K562 (cell line): ENCODE measurements around the gene ZNF594. TPM values are rescaled to one million over a fixed set of nuclear protein-coding genes. Genes with fewer than 3 reads are reported as not detected.
"Not testable (repeated sequence)": the region's sequence is repeated elsewhere in the genome, so short reads cannot be mapped to it uniquely, and the experiment has no call there.

Experiments used
- ATAC-seq: fragments of 200-7000 bp; cut with Tn5 transposase; 3 replicates; pipeline ENCODE4 v1.9.1; 2020; ENCODE audit warnings: moderate library complexity
- BruUV-seq: library from RNA; stranded (reverse); fragments of 400-500 nt; replicated peaks from 2 replicates; lab custom pipeline; 2021; lab: Mats Ljungman, UMichigan
- CTCF ChIA-PET: fragments of 300-600 bp; formaldehyde crosslinking; extraction: SDS; loops from one replicate; lab custom pipeline; 2021; ENCODE audit warnings: low intra/inter-chr PET ratio; lab: Yijun Ruan, JAX
- POLR2A ChIA-PET: fragments of 300-600, 350-650 bp; sonication (Branson Sonifier 250); formaldehyde crosslinking; extraction: SDS; loops from one replicate; lab custom pipeline; 2021; ENCODE audit warnings: antibody characterized with exemption, inconsistent platforms; lab: Yijun Ruan, JAX
- DNase-seq, 4 experiments: peaks; one replicate each; pipeline versions ENCODE4 v3.0.0 to v3.0.0-alpha.2; 2011 to 2018; ENCODE audit warnings: low spot score in 3 of 4, mixed read lengths in 3 of 4; ENCODE audit errors: extremely low read depth in 1 of 4
- FAIRE-seq: peaks from 2 replicates; lab custom pipeline; 2011; peaks lifted over from hg19 to GRCh38; lab: Jason Lieb, UNC
- H2AFZ ChIP-seq: 2 replicates; pipeline ENCODE4 v1.6.0; 2011; ENCODE audit warnings: low read depth, low read length, control low read depth, inconsistent platforms
- H3K27ac ChIP-seq: fragments of 200-600 bp; 3 replicates; pipeline ENCODE4 v1.8.0; 2011; ENCODE audit warnings: low read depth, mild to moderate bottlenecking, control low read depth, inconsistent platforms, low read length, moderate library complexity, mixed read lengths; ENCODE audit errors: extremely low read depth
- H3K27me3 ChIP-seq, 2 experiments: fragments of 300-600 bp in 1 of 2; 2 replicates in 1 of 2; 3 replicates in 1 of 2; pipeline versions ENCODE4 v1.6.0 to v1.8.0; 2011; ENCODE audit warnings: inconsistent platforms in 2 of 2, low read length in 2 of 2, mild to moderate bottlenecking in 1 of 2, mixed read lengths in 1 of 2, moderate library complexity in 1 of 2; ENCODE audit not compliant: control insufficient read depth in 2 of 2, insufficient read depth in 2 of 2
- H3K36me3 ChIP-seq: fragments of 300-600 bp; 3 replicates; pipeline ENCODE4 v1.8.0; 2011; ENCODE audit warnings: mild to moderate bottlenecking, low read length, inconsistent platforms; ENCODE audit not compliant: control insufficient read depth, insufficient read depth
- H3K4me1 ChIP-seq, 2 experiments: fragments of 200-600 bp in 1 of 2; replicated peaks in 1 of 2; 2 replicates in 1 of 2; 3 replicates in 1 of 2; pipeline versions ENCODE4 v1.5.1 to v1.8.0; 2011; ENCODE audit warnings: inconsistent platforms in 2 of 2, low read length in 2 of 2, mild to moderate bottlenecking in 1 of 2, mixed read lengths in 1 of 2, moderate library complexity in 1 of 2; ENCODE audit not compliant: control insufficient read depth in 2 of 2, insufficient read depth in 2 of 2
- H3K4me2 ChIP-seq: 2 replicates; pipeline ENCODE4 v1.6.1; 2011; ENCODE audit warnings: low read length, control low read depth, inconsistent platforms, mixed read lengths; ENCODE audit not compliant: insufficient read depth
- H3K4me3 ChIP-seq: fragments of 200-600 bp; sonication (generic), shearing (Covaris generic); 2 replicates; pipeline ENCODE4 v1.5.1; 2016; ENCODE audit warnings: control low read depth, inconsistent platforms
- H3K79me2 ChIP-seq: fragments of 200-600 bp; 3 replicates; pipeline ENCODE4 v1.8.0; 2011; ENCODE audit warnings: low read length, inconsistent platforms; ENCODE audit not compliant: control insufficient read depth, insufficient read depth
- H3K9ac ChIP-seq, 2 experiments: 2 replicates each; pipeline versions ENCODE4 v1.6.0 to v1.6.1; 2011; ENCODE audit warnings: low read depth in 2 of 2, low read length in 2 of 2, control low read depth in 1 of 2, inconsistent platforms in 1 of 2, mild to moderate bottlenecking in 1 of 2, mixed read lengths in 1 of 2; ENCODE audit not compliant: insufficient read depth in 1 of 2
- H3K9me1 ChIP-seq: one replicate; pipeline ENCODE4 v1.6.0; 2011; ENCODE audit warnings: inconsistent platforms, mild to moderate bottlenecking, low read length, moderate library complexity; ENCODE audit not compliant: control insufficient read depth, insufficient read depth
- H3K9me3 ChIP-seq: replicated peaks from 2 replicates; pipeline ENCODE4 v1.5.1; 2011; ENCODE audit warnings: low read depth, low read length, inconsistent platforms; ENCODE audit not compliant: control insufficient read depth, insufficient read depth
- H4K20me1 ChIP-seq: replicated peaks from 2 replicates; pipeline ENCODE4 v1.6.1; 2011; ENCODE audit warnings: low read length, inconsistent platforms, mixed read lengths; ENCODE audit not compliant: control insufficient read depth, insufficient read depth
- CSDE1 ChIP-seq, 2 experiments: fragments of 450-650 bp; IDR thresholded peaks; 2 replicates each; pipeline ENCODE4 v1.6.1; 2016; ENCODE audit warnings: mild to moderate bottlenecking in 1 of 2
- NCOA6 ChIP-seq: fragments of 450-650 bp; IDR thresholded peaks from 2 replicates; pipeline ENCODE4 v1.6.1; 2017; ENCODE audit warnings: mild to moderate bottlenecking
- PHB2 ChIP-seq: fragments of 450-650 bp; IDR thresholded peaks from 2 replicates; pipeline ENCODE4 v1.6.1; 2017; ENCODE audit warnings: low read depth
- SIX5 ChIP-seq, 2 experiments: IDR thresholded peaks; 2 replicates each; pipeline ENCODE4 v1.6.1; 2011; ENCODE audit warnings: low read length in 2 of 2, borderline replicate concordance in 1 of 2, low read depth in 1 of 2, mild to moderate bottlenecking in 1 of 2, moderate library complexity in 1 of 2; ENCODE audit not compliant: insufficient read depth in 1 of 2
- WGBS: fragments of 100-300 bp; shearing (Covaris generic); methylation state at CpG from one replicate; pipeline ENCODE4 v1.1.6; 2016; ENCODE audit warnings: low coverage, mixed read lengths; ENCODE audit not compliant: insufficient coverage; ENCODE audit errors: missing lambda C conversion rate; 5-methylcytosine and 5-hydroxymethylcytosine counted together
- in situ Hi-C: fragments of 300-500 bp; cut with MboI; formaldehyde crosslinking; loops from 4 replicates; pipeline ENCODE4 v1.15.0; 2018; ENCODE audit warnings: inconsistent platforms, mixed read lengths
- intact Hi-C: fragments of 100-400 bp; cut with micrococcal nuclease; formaldehyde crosslinking; loops from 2 replicates; pipeline ENCODE4 v1.14.2; 2022
- polyA plus RNA-seq, 8 experiments: library from polyadenylated mRNA; depleted of rRNA in 4 of 8; stranded (reverse) in 5 of 8; unstranded in 3 of 8; fragments of >200 nt; fragmentation: Nextera tagmentation in 2 of 8; fragmentation: Illumina TruSeq in 1 of 8; extraction: Ambion mirVana in 2 of 8; extraction: Trizol in 1 of 8; gene quantifications; 2 replicates each; pipeline versions ENCODE4 v1.2.1 to v1.2.3, GENCODE V29; 2011 to 2014; ENCODE audit warnings: inconsistent platforms in 1 of 8, missing spikeins in 1 of 8
- total RNA-seq, 7 experiments: library from RNA; depleted of rRNA in 6 of 7; stranded (reverse); fragments of >200 nt in 6 of 7; fragmentation: Illumina TruSeq in 2 of 7; extraction: Trizol in 2 of 7; gene quantifications; 2 replicates each; pipeline versions ENCODE4 v1.2.1 to v1.2.3, GENCODE V29; 2011 to 2021; ENCODE audit warnings: low replicate concordance in 1 of 7
- TF ChIP-seq, protein P1 (sequence below), 2 experiments: fragments of 450-650 bp; conservative IDR thresholded peaks; 2 replicates each; pipeline ENCODE4 v1.6.1; 2017; ENCODE audit warnings: mild to moderate bottlenecking in 2 of 2, moderate library complexity in 2 of 2
- TF ChIP-seq, protein P2 (sequence below), 2 experiments: fragments of 450-650 bp in 1 of 2; sonication (generic) in 1 of 2; formaldehyde crosslinking; conservative IDR thresholded peaks; 2 replicates each; pipeline versions ENCODE4 v1.4.0 to v1.8.1; 2020 to 2022; ENCODE audit warnings: mild to moderate bottlenecking in 1 of 2, missing genetic modification reagents in 1 of 2

Gene ZNF594
- total and polyA plus RNA-seq, 9 of the 15 experiments (the other 6 are each of a cell fraction or from before 2014, with no cell fraction given) = 0.24 to 4.7 (median 2.6) TPM

DNA sequence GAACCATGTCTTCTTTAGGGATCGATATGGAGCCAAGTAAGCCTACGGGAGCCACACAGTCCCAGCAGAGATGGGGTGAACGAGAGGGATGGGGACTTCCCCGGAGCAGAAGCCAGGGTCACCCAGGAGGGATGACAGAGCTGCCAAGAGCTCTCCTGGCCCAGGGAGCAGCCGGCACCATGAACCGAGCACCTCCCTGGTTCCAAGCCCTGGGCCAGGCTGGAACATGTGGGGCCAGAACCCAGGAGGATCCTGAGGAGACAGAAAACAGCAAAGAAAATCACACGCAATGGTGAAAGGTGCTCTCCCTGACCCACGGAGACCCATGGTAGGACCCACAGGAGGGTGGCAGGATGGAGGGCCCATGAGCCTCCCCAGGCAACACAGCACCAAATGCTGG lies 57.7 kb downstream of the ZNF594 start:
- H3K4me2 ChIP-seq, H3K9me3 ChIP-seq, FAIRE-seq, in situ Hi-C loops, H3K9ac ChIP-seq, H3K79me2 ChIP-seq, POLR2A ChIA-PET, H3K4me1 ChIP-seq, H3K4me3 ChIP-seq, H4K20me1 ChIP-seq, intact Hi-C loops, ATAC-seq, H3K9me1 ChIP-seq, H3K27ac ChIP-seq, H2AFZ ChIP-seq, CTCF ChIA-PET, BruUV-seq, DNase-seq, H3K36me3 ChIP-seq: not testable (repeated sequence)
- WGBS = 2% methylated on average over 5 of the region's 8 CpGs
- H3K27me3 ChIP-seq = peaks cover 0 to 45% of the 10 kb centered on the region in 2 experiments; a peak in 3 of 5 replicates

DNA sequence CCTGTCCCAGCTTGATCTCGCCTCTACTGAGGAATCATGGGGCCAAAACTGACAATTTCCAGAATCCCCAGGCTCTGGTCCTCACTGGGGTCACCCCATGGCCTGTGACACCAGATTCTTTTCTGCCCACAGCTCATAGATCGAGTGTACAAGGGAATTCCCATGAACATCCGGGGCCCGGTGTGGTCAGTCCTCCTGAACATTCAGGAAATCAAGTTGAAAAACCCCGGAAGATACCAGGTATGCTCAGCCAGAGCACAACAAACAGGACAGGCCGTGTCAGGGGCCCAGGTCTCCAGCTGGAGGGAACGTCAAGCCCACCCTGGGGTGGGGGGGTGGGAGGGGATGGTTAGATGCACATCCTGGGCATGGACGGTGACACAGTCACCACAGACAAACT lies 58.4 kb downstream of the ZNF594 start:
- DNase-seq = no peak
- Histone ChIP-seq H3K9me1 (no peaks in the 10 kb centered on the region), H3K79me2 (no peaks in the 10 kb centered on the region), H4K20me1 (no peaks in the 10 kb centered on the region), H3K4me3 (no peak overlapping the region), H2AFZ (no peak overlapping the region), H3K9me3 (no peaks in the 10 kb centered on the region), H3K4me2 (no peak overlapping the region), H3K9ac (no peak overlapping the region), H3K36me3 (no peaks in the 10 kb centered on the region), H3K4me1 (no peaks in the 10 kb centered on the region), H3K27me3 (peaks cover 0 to 48% of the 10 kb centered on the region in 2 experiments; a peak in 3 of 5 replicates), H3K27ac (no peak overlapping the region)
- ChIA-PET POLR2A (no interaction called here), CTCF (no interaction called here)
- ATAC-seq = no peak
- 2% methylated on average over 7 of the region's 8 CpGs for WGBS
- no peak for FAIRE-seq
- in situ Hi-C loops (no loop called here), intact Hi-C loops (no loop called here)
- BruUV-seq = no TSS peak
- TF ChIP-seq PHB2 = no peak
- TF ChIP-seq NCOA6 = no peak
- TF ChIP-seq CSDE1 (IDR thresholded peaks at IDR 0.05) = no peak
- TF ChIP-seq SIX5 (IDR thresholded peaks at IDR 0.05; ENCODE audit: borderline replicate concordance in 1 of 2, insufficient read depth in 1 of 2, low read depth in 1 of 2, low read length in 2 of 2) = no peak
- TF ChIP-seq, protein P1, sequence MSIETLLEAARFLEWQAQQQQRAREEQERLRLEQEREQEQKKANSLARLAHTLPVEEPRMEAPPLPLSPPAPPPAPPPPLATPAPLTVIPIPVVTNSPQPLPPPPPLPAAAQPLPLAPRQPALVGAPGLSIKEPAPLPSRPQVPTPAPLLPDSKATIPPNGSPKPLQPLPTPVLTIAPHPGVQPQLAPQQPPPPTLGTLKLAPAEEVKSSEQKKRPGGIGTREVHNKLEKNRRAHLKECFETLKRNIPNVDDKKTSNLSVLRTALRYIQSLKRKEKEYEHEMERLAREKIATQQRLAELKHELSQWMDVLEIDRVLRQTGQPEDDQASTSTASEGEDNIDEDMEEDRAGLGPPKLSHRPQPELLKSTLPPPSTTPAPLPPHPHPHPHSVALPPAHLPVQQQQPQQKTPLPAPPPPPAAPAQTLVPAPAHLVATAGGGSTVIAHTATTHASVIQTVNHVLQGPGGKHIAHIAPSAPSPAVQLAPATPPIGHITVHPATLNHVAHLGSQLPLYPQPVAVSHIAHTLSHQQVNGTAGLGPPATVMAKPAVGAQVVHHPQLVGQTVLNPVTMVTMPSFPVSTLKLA (conservative IDR thresholded peaks at IDR 0.05) = no peak
- TF ChIP-seq, protein P2, sequence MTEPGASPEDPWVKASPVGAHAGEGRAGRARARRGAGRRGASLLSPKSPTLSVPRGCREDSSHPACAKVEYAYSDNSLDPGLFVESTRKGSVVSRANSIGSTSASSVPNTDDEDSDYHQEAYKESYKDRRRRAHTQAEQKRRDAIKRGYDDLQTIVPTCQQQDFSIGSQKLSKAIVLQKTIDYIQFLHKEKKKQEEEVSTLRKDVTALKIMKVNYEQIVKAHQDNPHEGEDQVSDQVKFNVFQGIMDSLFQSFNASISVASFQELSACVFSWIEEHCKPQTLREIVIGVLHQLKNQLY (CRISPR knock-in tag; conservative IDR thresholded peaks at IDR 0.05) = no peak
